Measurements from ENCODE around the gene TRPM8. TPM values are rescaled to one million over a fixed set of nuclear protein-coding genes. Genes with fewer than 3 reads are reported as not detected.

TRPM8 gene
- total and polyA plus RNA-seq, 2 donors: 0.19 to 0.59 TPM

- Histone ChIP-seq H3K27ac (ENCODE audit: low read depth in 1 of 2, low read length in 1 of 2) (no peak within 1 kb of the TSS), H3K27me3 (ENCODE audit: control insufficient read depth in 2 of 2, insufficient read depth in 1 of 2, low read length in 1 of 2) (no peaks in the 10 kb centered on the region), H3K4me3 (ENCODE audit: low read length in 2 of 2) (no peak within 1 kb of the TSS), H3K36me3 (ENCODE audit: control insufficient read depth in 2 of 2, insufficient read depth in 2 of 2, low read length in 1 of 2) (no peaks in the 10 kb centered on the region), H3K4me1 (ENCODE audit: control insufficient read depth in 2 of 2, insufficient read depth in 2 of 2, low read length in 2 of 2) (no peaks in the 10 kb centered on the region), H3K9me3 (ENCODE audit: control insufficient read depth in 2 of 2, insufficient read depth in 1 of 2, low read length in 1 of 2) (no peaks in the 10 kb centered on the region)
- no peak for DNase-seq (ENCODE audit: low read depth in 6 of 9, low spot score in 9 of 9)
- 94% methylated on average over 9 of the region's 9 CpGs for WGBS
Observed at GRCh38 chr2:234050455-234051135, 133.4 kb downstream of the TRPM8 start, which contains the start of gene SPP2. Gene SPP2, plus strand, starts transcription at chr2:234050702. Its CDS starts 85 bp downstream, at chr2:234050787.

GRCh38 chr2:234051374-234052070 is 134.3 kb downstream of the TRPM8 start:
- DNase-seq (ENCODE audit: low read depth in 6 of 9, low spot score in 9 of 9): no peak
- Histone ChIP-seq H3K36me3 (ENCODE audit: control insufficient read depth in 2 of 2, insufficient read depth in 2 of 2, low read length in 1 of 2) (no peaks in the 10 kb centered on the region), H3K9me3 (ENCODE audit: control insufficient read depth in 2 of 2, insufficient read depth in 1 of 2, low read length in 1 of 2) (no peaks in the 10 kb centered on the region), H3K27ac (ENCODE audit: low read depth in 1 of 2, low read length in 1 of 2) (no peak overlapping the region), H3K27me3 (ENCODE audit: control insufficient read depth in 2 of 2, insufficient read depth in 1 of 2, low read length in 1 of 2) (no peaks in the 10 kb centered on the region), H3K4me3 (ENCODE audit: low read length in 2 of 2) (no peak overlapping the region), H3K4me1 (ENCODE audit: control insufficient read depth in 2 of 2, insufficient read depth in 2 of 2, low read length in 2 of 2) (no peaks in the 10 kb centered on the region)
- 91% methylated on average over 4 of the region's 4 CpGs for WGBS

GRCh38 chr2:234058881-234059280 is 141.7 kb downstream of the TRPM8 start:
- DNase-seq (ENCODE audit: low read depth in 6 of 9, low spot score in 9 of 9): no peak
- no peak overlapping the region for H3K4me3 ChIP-seq (ENCODE audit: low read length in 2 of 2)
- H3K4me1 ChIP-seq (ENCODE audit: control insufficient read depth in 2 of 2, insufficient read depth in 2 of 2, low read length in 2 of 2): no peaks in the 10 kb centered on the region
- no peak overlapping the region for H3K27ac ChIP-seq (ENCODE audit: low read depth in 1 of 2, low read length in 1 of 2)
- H3K27me3 ChIP-seq (ENCODE audit: control insufficient read depth in 2 of 2, insufficient read depth in 1 of 2, low read length in 1 of 2): no peaks in the 10 kb centered on the region
- no peaks in the 10 kb centered on the region for H3K36me3 ChIP-seq (ENCODE audit: control insufficient read depth in 2 of 2, insufficient read depth in 2 of 2, low read length in 1 of 2)
- 90% methylated on average over 4 of the region's 4 CpGs for WGBS
- H3K9me3 ChIP-seq (ENCODE audit: control insufficient read depth in 2 of 2, insufficient read depth in 1 of 2, low read length in 1 of 2): no peaks in the 10 kb centered on the region

- Histone ChIP-seq H3K27me3 (ENCODE audit: control insufficient read depth in 2 of 2, insufficient read depth in 1 of 2, low read length in 1 of 2) (no peaks in the 10 kb centered on the region), H3K4me1 (ENCODE audit: control insufficient read depth in 2 of 2, insufficient read depth in 2 of 2, low read length in 2 of 2) (no peaks in the 10 kb centered on the region), H3K4me3 (ENCODE audit: low read length in 2 of 2) (no peak overlapping the region), H3K27ac (ENCODE audit: low read depth in 1 of 2, low read length in 1 of 2) (no peak overlapping the region), H3K9me3 (ENCODE audit: control insufficient read depth in 2 of 2, insufficient read depth in 1 of 2, low read length in 1 of 2) (no peaks in the 10 kb centered on the region), H3K36me3 (ENCODE audit: control insufficient read depth in 2 of 2, insufficient read depth in 2 of 2, low read length in 1 of 2) (no peaks in the 10 kb centered on the region)
- WGBS: 82% methylated on average over 8 of the region's 8 CpGs
- DNase-seq (ENCODE audit: low read depth in 6 of 9, low spot score in 9 of 9): no peak
Observed at GRCh38 chr2:234060236-234060635, 143.1 kb downstream of the TRPM8 start.

GRCh38 chr2:234061624-234062257 is 144.6 kb downstream of the TRPM8 start:
- Histone ChIP-seq H3K36me3 (ENCODE audit: control insufficient read depth in 2 of 2, insufficient read depth in 2 of 2, low read length in 1 of 2) (no peaks in the 10 kb centered on the region), H3K27me3 (ENCODE audit: control insufficient read depth in 2 of 2, insufficient read depth in 1 of 2, low read length in 1 of 2) (no peaks in the 10 kb centered on the region), H3K9me3 (ENCODE audit: control insufficient read depth in 2 of 2, insufficient read depth in 1 of 2, low read length in 1 of 2) (no peaks in the 10 kb centered on the region), H3K4me1 (ENCODE audit: control insufficient read depth in 2 of 2, insufficient read depth in 2 of 2, low read length in 2 of 2) (no peaks in the 10 kb centered on the region), H3K27ac (ENCODE audit: low read depth in 1 of 2, low read length in 1 of 2) (no peak overlapping the region), H3K4me3 (ENCODE audit: low read length in 2 of 2) (no peak overlapping the region)
- 88% methylated on average over 6 of the region's 6 CpGs for WGBS
- no peak for DNase-seq (ENCODE audit: low read depth in 6 of 9, low spot score in 9 of 9)

GRCh38 chr2:234066587-234066986 is 149.4 kb downstream of the TRPM8 start:
- WGBS: 96% methylated on average over 2 of the region's 2 CpGs
- H3K4me3 ChIP-seq (ENCODE audit: low read length in 2 of 2): no peak overlapping the region

More at GRCh38 chr2:234066587-234066986, 149.4 kb downstream of the TRPM8 start:
- no peak for DNase-seq (ENCODE audit: low read depth in 6 of 9, low spot score in 9 of 9)
- H3K27me3 ChIP-seq (ENCODE audit: control insufficient read depth in 2 of 2, insufficient read depth in 1 of 2, low read length in 1 of 2): no peaks in the 10 kb centered on the region
- H3K36me3 ChIP-seq (ENCODE audit: control insufficient read depth in 2 of 2, insufficient read depth in 2 of 2, low read length in 1 of 2): no peaks in the 10 kb centered on the region
- H3K4me1 ChIP-seq (ENCODE audit: control insufficient read depth in 2 of 2, insufficient read depth in 2 of 2, low read length in 2 of 2): no peaks in the 10 kb centered on the region
- peaks cover 0 to 2% of the 10 kb centered on the region in 2 donors for H3K9me3 ChIP-seq (ENCODE audit: control insufficient read depth in 2 of 2, insufficient read depth in 1 of 2, low read length in 1 of 2)
- no peak overlapping the region for H3K27ac ChIP-seq (ENCODE audit: low read depth in 1 of 2, low read length in 1 of 2)

Other genes starting within 250 kb of the TRPM8 start
- 0.09 TPM for gene UGT1A9, start 245.5 kb upstream of the TRPM8 start, total RNA-seq
- gene UGT1A9, start 245.5 kb upstream of the TRPM8 start, polyA plus RNA-seq: 0.27 TPM
- gene UGT1A7, start 235.5 kb upstream of the TRPM8 start, total RNA-seq: 0.19 TPM
- gene UGT1A7, start 235.5 kb upstream of the TRPM8 start, polyA plus RNA-seq: 0.11 TPM
- 1.1 TPM for gene UGT1A6, start 224.5 kb upstream of the TRPM8 start, total RNA-seq
- 4.5 TPM for gene UGT1A6, start 224.5 kb upstream of the TRPM8 start, polyA plus RNA-seq
- gene UGT1A5, start 204.5 kb upstream of the TRPM8 start, total RNA-seq: 0.09 TPM
- 0.14 TPM for gene UGT1A5, start 204.5 kb upstream of the TRPM8 start, polyA plus RNA-seq
- gene UGT1A4, start 198.6 kb upstream of the TRPM8 start, total RNA-seq: 0.09 TPM
- gene UGT1A4, start 198.6 kb upstream of the TRPM8 start, polyA plus RNA-seq: 0.34 TPM
- not detected for gene UGT1A3, start 188.3 kb upstream of the TRPM8 start, total RNA-seq
- not detected for gene UGT1A3, start 188.3 kb upstream of the TRPM8 start, polyA plus RNA-seq
- 0.09 TPM for gene UGT1A1, start 157.1 kb upstream of the TRPM8 start, total RNA-seq
- 0.32 TPM for gene UGT1A1, start 157.1 kb upstream of the TRPM8 start, polyA plus RNA-seq
- 0.71 TPM for gene MROH2A, start 139.0 kb upstream of the TRPM8 start, total RNA-seq
- gene MROH2A, start 139.0 kb upstream of the TRPM8 start, polyA plus RNA-seq: 0.39 TPM
- gene HJURP, start 62.8 kb upstream of the TRPM8 start, total RNA-seq: 29.7 TPM
- gene HJURP, start 62.8 kb upstream of the TRPM8 start, polyA plus RNA-seq: 5.8 TPM
- 0.05 TPM for gene SPP2, start 133.3 kb downstream of the TRPM8 start, total RNA-seq
- gene SPP2, start 133.3 kb downstream of the TRPM8 start, polyA plus RNA-seq: 0.11 TPM

All from thymus (tissue), 11 donors.